Measurements from ENCODE around the gene SLC25A23. TPM values are rescaled to one million over a fixed set of nuclear protein-coding genes. Genes with fewer than 3 reads are reported as not detected.
A peak's percentile ranks its signal among the peaks of the same experiment; 100 is the strongest.

Gene SLC25A23
- total and polyA plus RNA-seq, 10 of the 15 experiments (the other 5 are each of a cell fraction or from before 2014, with no cell fraction given): 10.2 to 85.8 (median 50.0) TPM

- peak; percentile 72 for TF ChIP-seq IKZF1 (conservative IDR thresholded peaks at IDR 0.05)
- no peak for TF ChIP-seq SUZ12 (IDR thresholded peaks at IDR 0.05; ENCODE audit: unreplicated experiment)
- no peak for TF ChIP-seq CEBPB (IDR thresholded peaks at IDR 0.05; ENCODE audit: borderline replicate concordance in 1 of 2, low read depth in 2 of 2, low read length in 2 of 2)
- peak; percentile 99 for TF ChIP-seq ZNF687 (IDR thresholded peaks at IDR 0.05)
- TF ChIP-seq KDM1A (IDR thresholded peaks at IDR 0.05; ENCODE audit: borderline replicate concordance): no peak
- TF ChIP-seq TCF12 (IDR thresholded peaks at IDR 0.05; ENCODE audit: low read depth, low read length): 0 out of 2 replicates have a peak, but pooled peaks have one; percentile 7
- TF ChIP-seq CUX1 (IDR thresholded peaks at IDR 0.05; ENCODE audit: insufficient replicate concordance, low read depth, low read length): no peak
- TF ChIP-seq IRF5 (IDR thresholded peaks at IDR 0.05; ENCODE audit: borderline replicate concordance): no peak
- TF ChIP-seq NBN (IDR thresholded peaks at IDR 0.05): peak; percentile 3; the same call in 1 of the 2 replicates
- peak; percentile 80 for TF ChIP-seq E2F4 (IDR thresholded peaks at IDR 0.05; ENCODE audit: low read depth, low read length)
- TF ChIP-seq YY1 (IDR thresholded peaks at IDR 0.05; ENCODE audit: low read depth, low read length): peak; percentile 74
- TF ChIP-seq NFIC (IDR thresholded peaks at IDR 0.05; ENCODE audit: low read depth, low read length): no peak
- peak; percentile 99; the same call in 1 of the 2 replicates for TF ChIP-seq MLLT1 (IDR thresholded peaks at IDR 0.05)
Observed at GRCh38 chr19:6424939-6425731, 34.5 kb downstream of the SLC25A23 start (continued).
